ENCODE data around the gene RNF40. TPM values are rescaled to one million over a fixed set of nuclear protein-coding genes. Genes with fewer than 3 reads are reported as not detected.
A peak's percentile ranks its signal among the peaks of the same experiment; 100 is the strongest.

The RNF40 gene
- total RNA-seq, 2 donors from 2014 or later, result 120 to 161 TPM

DNA sequence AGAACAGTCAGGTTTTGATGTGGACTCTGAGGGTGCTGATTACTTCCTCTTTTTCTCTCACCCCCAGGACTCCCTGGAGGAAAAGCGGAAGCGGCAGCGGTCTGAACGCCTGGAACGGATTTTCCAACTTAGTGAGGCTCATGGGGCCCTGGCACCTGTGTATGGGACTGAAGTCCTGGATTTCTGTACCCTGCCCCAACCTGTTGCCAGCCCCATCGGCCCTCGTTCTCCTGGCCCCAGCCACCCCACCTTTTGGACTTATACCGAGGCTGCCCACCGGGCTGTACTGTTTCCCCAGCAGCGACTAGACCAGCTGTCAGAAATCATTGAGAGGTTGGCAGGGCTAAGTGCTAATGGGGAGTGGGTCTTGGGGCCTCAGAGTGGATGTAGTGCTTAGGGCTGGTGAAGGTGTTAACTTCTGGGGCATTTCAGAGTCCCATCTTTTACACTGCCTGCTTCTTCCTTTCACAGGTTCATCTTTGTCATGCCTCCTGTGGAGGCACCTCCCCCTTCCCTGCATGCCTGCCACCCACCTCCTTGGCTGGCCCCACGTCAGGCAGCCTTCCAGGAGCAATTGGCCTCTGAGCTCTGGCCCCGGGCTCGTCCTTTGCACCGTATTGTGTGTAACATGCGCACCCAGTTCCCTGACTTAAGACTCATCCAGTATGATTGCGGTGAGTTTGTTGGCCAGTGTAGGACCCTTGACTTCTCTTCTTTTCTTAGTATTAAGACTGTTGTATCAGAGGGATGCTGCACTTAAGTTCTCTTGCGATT, 33.0 kb upstream of the RNF40 start:
- Mint-ChIP-seq H3K27ac (no peak overlapping the region), H3K9me3 (no peaks in the 10 kb centered on the region), H3K27me3 (no peaks in the 10 kb centered on the region), H3K4me3 (no peak overlapping the region), H3K4me1 (ENCODE audit: low read depth in 2 of 2) (peaks cover 4 to 13% of the 10 kb centered on the region in 2 donors), H3K36me3 (peaks cover 38% of the 10 kb centered on the region)
- no peak for ATAC-seq
- DNase-seq (ENCODE audit: low spot score), result no peak

- peaks cover 34% of the 10 kb centered on the region for H3K36me3 Mint-ChIP-seq
- H3K27me3 Mint-ChIP-seq, result no peaks in the 10 kb centered on the region
- no peak overlapping the region for H3K4me3 Mint-ChIP-seq
- H3K9me3 Mint-ChIP-seq, result no peaks in the 10 kb centered on the region
- peaks cover 0 to 10% of the 10 kb centered on the region in 2 donors for H3K4me1 Mint-ChIP-seq (ENCODE audit: low read depth in 2 of 2)
- no peak overlapping the region for H3K27ac Mint-ChIP-seq
- peak in 1 of 2 donors; percentile 49 for ATAC-seq
- no peak for DNase-seq (ENCODE audit: low spot score)
Observed at GRCh38 chr16:30731411-30731810, 30.7 kb upstream of the RNF40 start.

DNA sequence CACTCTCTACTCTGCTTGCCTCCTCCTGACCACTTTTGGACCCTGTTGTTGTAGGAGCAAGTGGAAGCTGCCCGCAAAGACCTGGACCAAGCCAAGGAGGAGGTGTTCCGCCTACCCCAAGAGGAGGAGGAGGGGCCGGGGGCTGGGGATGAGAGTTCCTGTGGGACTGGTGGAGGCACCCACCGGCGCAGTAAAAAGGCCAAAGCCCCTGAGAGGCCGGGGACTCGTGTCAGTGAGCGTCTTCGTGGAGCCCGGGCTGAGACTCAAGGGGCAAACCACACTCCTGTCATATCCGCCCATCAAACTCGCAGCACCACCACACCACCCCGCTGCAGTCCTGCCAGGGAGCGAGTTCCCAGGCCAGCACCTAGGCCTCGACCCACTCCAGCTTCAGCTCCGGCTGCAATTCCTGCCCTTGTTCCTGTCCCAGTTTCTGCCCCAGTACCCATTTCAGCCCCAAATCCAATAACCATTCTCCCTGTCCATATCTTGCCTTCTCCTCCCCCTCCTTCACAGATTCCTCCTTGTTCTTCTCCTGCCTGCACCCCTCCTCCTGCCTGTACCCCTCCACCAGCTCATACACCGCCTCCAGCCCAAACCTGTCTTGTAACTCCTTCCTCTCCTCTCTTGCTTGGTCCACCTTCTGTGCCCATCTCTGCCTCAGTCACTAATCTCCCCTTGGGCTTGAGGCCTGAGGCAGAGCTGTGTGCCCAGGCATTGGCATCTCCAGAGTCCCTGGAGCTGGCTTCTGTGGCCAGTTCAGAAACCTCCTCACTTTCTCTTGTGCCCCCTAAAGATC, 24.9 kb upstream of the RNF40 start:
- H3K9me3 Mint-ChIP-seq, result no peaks in the 10 kb centered on the region
- DNase-seq (ENCODE audit: low spot score) (no peak), ATAC-seq (peak in 1 of 2 donors; percentile 25)
- H3K27ac Mint-ChIP-seq, result peak overlapping the region in 1 of 2 donors; percentile 34
- no peaks in the 10 kb centered on the region for H3K27me3 Mint-ChIP-seq
- peaks cover 36% of the 10 kb centered on the region for H3K36me3 Mint-ChIP-seq
- peaks cover 9 to 28% of the 10 kb centered on the region in 2 donors for H3K4me1 Mint-ChIP-seq (ENCODE audit: low read depth in 2 of 2)
- H3K4me3 Mint-ChIP-seq, result no peak overlapping the region

DNA sequence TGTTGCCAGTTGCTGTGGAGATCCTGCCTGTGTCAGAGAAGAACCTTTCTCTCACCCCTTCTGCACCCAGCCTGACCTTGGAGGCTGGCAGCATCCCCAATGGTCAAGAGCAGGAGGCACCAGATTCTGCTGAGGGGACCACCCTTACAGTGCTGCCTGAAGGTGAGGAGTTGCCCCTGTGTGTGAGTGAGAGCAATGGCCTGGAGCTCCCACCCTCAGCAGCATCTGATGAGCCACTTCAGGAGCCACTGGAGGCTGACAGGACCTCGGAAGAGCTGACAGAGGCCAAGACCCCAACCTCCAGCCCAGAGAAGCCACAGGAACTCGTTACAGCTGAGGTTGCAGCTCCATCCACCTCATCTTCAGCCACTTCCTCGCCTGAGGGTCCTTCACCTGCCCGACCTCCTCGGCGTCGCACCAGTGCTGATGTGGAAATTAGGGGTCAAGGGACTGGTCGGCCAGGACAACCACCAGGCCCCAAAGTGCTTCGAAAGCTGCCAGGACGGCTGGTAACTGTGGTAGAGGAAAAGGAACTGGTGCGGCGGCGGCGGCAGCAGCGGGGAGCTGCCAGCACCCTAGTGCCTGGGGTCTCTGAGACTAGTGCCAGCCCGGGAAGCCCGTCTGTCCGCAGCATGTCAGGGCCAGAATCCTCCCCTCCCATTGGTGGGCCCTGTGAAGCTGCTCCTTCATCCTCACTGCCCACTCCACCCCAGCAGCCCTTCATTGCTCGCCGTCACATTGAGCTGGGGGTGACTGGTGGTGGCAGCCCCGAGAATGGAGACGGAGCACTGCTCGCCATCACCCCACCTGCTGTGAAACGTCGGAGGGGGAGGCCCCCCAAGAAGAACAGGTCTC, 24.1 kb upstream of the RNF40 start:
- Mint-ChIP-seq H3K27ac (peak overlapping the region in 1 of 2 donors; percentile 34), H3K4me1 (ENCODE audit: low read depth in 2 of 2) (peaks cover 9 to 28% of the 10 kb centered on the region in 2 donors)

GRCh38 chr16:30738984-30739951, 22.9 kb upstream of the RNF40 start:
- peak in 1 of 2 donors; percentile 13 for ATAC-seq
- Mint-ChIP-seq H3K9me3 (no peaks in the 10 kb centered on the region), H3K4me1 (ENCODE audit: low read depth in 2 of 2) (peaks cover 9 to 24% of the 10 kb centered on the region in 2 donors), H3K4me3 (no peak overlapping the region), H3K36me3 (peaks cover 26% of the 10 kb centered on the region), H3K27me3 (no peaks in the 10 kb centered on the region), H3K27ac (no peak overlapping the region)
- no peak for DNase-seq (ENCODE audit: low spot score)

More for the DNA sequence above, 24.1 kb upstream of the RNF40 start:
- H3K36me3 Mint-ChIP-seq, result peaks cover 32% of the 10 kb centered on the region
- ATAC-seq, result no peak
- no peak overlapping the region for H3K4me3 Mint-ChIP-seq
- no peak for DNase-seq (ENCODE audit: low spot score)
- no peaks in the 10 kb centered on the region for H3K27me3 Mint-ChIP-seq
- no peaks in the 10 kb centered on the region for H3K9me3 Mint-ChIP-seq

- no peak for ATAC-seq
- no peak overlapping the region for H3K4me3 Mint-ChIP-seq
- peak overlapping the region; percentile 17 to 68 for H3K27ac Mint-ChIP-seq
- peaks cover 30% of the 10 kb centered on the region for H3K36me3 Mint-ChIP-seq
- no peaks in the 10 kb centered on the region for H3K27me3 Mint-ChIP-seq
- peaks cover 9 to 24% of the 10 kb centered on the region in 2 donors for H3K4me1 Mint-ChIP-seq (ENCODE audit: low read depth in 2 of 2)
- DNase-seq (ENCODE audit: low spot score), result no peak
- no peaks in the 10 kb centered on the region for H3K9me3 Mint-ChIP-seq
Observed at GRCh38 chr16:30740364-30741251, 21.5 kb upstream of the RNF40 start.

DNA sequence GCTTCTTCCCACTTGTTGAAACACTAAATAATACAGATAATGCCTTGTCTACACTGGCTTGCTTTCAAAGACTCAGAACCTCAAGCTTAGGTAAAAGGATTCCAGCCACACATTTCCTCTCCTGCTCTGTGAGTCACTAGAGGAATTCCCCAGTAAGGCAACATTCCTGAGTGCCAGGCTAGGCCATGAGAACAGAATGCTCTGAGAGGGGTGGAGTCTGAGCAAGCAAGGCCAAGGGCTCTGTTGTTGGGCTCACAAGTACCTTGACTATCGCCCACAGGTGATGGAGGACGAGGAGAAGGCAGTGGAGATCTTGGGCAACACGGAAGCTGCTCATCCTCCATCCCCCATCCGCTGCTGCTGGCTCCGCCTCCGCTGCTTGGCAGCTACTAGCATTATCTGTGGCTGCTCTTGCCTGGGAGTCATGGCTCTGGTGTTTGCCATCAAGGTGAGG, 20.6 kb upstream of the RNF40 start:
- Mint-ChIP-seq H3K27ac (peak overlapping the region; percentile 17 to 68), H3K36me3 (peaks cover 26% of the 10 kb centered on the region), H3K27me3 (no peaks in the 10 kb centered on the region), H3K4me3 (no peak overlapping the region), H3K4me1 (ENCODE audit: low read depth in 2 of 2) (peaks cover 9 to 24% of the 10 kb centered on the region in 2 donors), H3K9me3 (no peaks in the 10 kb centered on the region)
- ATAC-seq (no peak), DNase-seq (ENCODE audit: low spot score) (no peak)

DNA sequence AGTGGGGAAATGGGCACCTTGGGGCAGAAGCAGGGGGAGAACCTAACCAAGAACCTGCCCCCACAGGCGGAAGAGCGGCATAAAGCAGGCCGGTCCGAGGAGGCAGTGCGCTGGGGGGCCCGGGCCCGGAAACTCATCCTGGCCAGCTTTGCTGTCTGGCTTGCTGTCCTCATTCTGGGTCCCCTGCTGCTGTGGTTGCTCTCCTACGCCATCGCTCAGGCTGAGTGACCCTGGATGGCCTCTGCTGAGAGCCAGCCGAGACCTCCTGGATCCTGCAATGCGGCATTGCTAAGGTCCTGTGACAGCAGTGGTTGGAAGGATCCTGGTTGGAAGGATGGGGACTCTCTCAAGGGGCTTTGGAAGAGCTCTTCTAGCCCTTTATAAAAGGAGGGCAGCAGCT, 18.4 kb upstream of the RNF40 start:
- H3K27ac Mint-ChIP-seq, result peak overlapping the region in 1 of 2 donors; percentile 69
- peaks cover 22 to 32% of the 10 kb centered on the region in 2 donors for H3K4me1 Mint-ChIP-seq (ENCODE audit: low read depth in 2 of 2)

GRCh38 chr16:30744183-30744582, 17.9 kb upstream of the RNF40 start:
- Mint-ChIP-seq H3K36me3 (peaks cover 18% of the 10 kb centered on the region), H3K9me3 (no peaks in the 10 kb centered on the region), H3K4me3 (no peak overlapping the region), H3K27ac (no peak overlapping the region), H3K4me1 (ENCODE audit: low read depth in 2 of 2) (peaks cover 27 to 36% of the 10 kb centered on the region in 2 donors), H3K27me3 (no peaks in the 10 kb centered on the region)
- DNase-seq (ENCODE audit: low spot score), result no peak
- no peak for ATAC-seq

More for the DNA sequence above, 18.4 kb upstream of the RNF40 start:
- no peak for ATAC-seq
- H3K36me3 Mint-ChIP-seq, result peaks cover 18% of the 10 kb centered on the region
- no peak overlapping the region for H3K4me3 Mint-ChIP-seq
- no peaks in the 10 kb centered on the region for H3K9me3 Mint-ChIP-seq
- no peak for DNase-seq (ENCODE audit: low spot score)
- H3K27me3 Mint-ChIP-seq, result no peaks in the 10 kb centered on the region

GRCh38 chr16:30745082-30745481, 17.0 kb upstream of the RNF40 start:
- H3K36me3 Mint-ChIP-seq, result peaks cover 18% of the 10 kb centered on the region
- no peaks in the 10 kb centered on the region for H3K27me3 Mint-ChIP-seq
- H3K4me3 Mint-ChIP-seq, result no peak overlapping the region
- no peaks in the 10 kb centered on the region for H3K9me3 Mint-ChIP-seq
- ATAC-seq (no peak), DNase-seq (ENCODE audit: low spot score) (no peak)
- peaks cover 36 to 42% of the 10 kb centered on the region in 2 donors for H3K4me1 Mint-ChIP-seq (ENCODE audit: low read depth in 2 of 2)
- H3K27ac Mint-ChIP-seq, result peak overlapping the region; percentile 2 to 3

DNA sequence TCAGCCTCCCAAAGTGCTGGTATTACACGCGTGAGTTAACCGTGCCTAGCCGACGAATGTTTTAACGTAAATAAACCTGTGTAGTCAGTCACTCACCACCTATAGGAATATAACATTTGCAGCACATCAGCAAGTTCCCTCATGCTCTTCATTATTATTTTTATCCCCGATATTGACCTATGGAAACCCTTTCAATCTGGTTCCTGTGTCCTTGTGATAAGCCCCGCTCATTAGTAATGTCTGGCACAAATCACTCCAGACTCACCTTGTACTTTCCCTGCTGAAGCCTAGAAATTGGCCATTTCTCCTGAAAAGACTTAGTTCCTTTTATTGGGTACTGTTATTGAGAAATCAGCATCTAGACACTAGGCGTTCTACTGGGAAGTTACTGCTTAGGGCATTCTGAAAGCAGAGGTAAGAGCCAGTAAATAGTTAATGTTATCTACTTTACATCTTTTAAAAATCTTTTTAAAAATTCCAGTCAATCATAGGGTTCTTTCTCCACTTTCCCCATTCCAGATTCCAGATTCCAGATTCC, 15.4 kb upstream of the RNF40 start:
- DNase-seq (ENCODE audit: low spot score), result no peak
- no peaks in the 10 kb centered on the region for H3K9me3 Mint-ChIP-seq
- H3K27me3 Mint-ChIP-seq, result no peaks in the 10 kb centered on the region
- peaks cover 16% of the 10 kb centered on the region for H3K36me3 Mint-ChIP-seq
- no peak for ATAC-seq
- H3K4me1 Mint-ChIP-seq (ENCODE audit: low read depth in 2 of 2), result peaks cover 37 to 38% of the 10 kb centered on the region in 2 donors
- H3K4me3 Mint-ChIP-seq, result no peak overlapping the region
- peak overlapping the region; percentile 86 to 91 for H3K27ac Mint-ChIP-seq
